DOHH2 (cell line): ENCODE results near the gene SULF2.

Source experiments
- H3F3A ChIP-seq: fragments of 200-600 bp; sonication (generic), shearing (Covaris generic); 2 replicates; pipeline ENCODE4 v1.6.0; 2016; ENCODE audit warnings: antibody characterized with exemption, mild to moderate bottlenecking; ENCODE audit not compliant: control insufficient read depth, insufficient read depth
- H3K27ac ChIP-seq: fragments of 200-600 bp; sonication (generic); 2 replicates; pipeline ENCODE4 v1.5.1; 2014; ENCODE audit warnings: low read depth, mild to moderate bottlenecking, low read length, moderate library complexity
- H3K27me3 ChIP-seq: fragments of 200-600 bp; sonication (generic); 2 replicates; pipeline ENCODE4 v1.6.1; 2014; ENCODE audit warnings: mild to moderate bottlenecking, low read length, mixed read lengths; ENCODE audit not compliant: control insufficient read depth
- H3K36me3 ChIP-seq: fragments of 200-600 bp; sonication (generic); 2 replicates; pipeline ENCODE4 v1.6.1; 2014; ENCODE audit warnings: mild to moderate bottlenecking, low read length, moderate library complexity, mixed read lengths; ENCODE audit not compliant: control insufficient read depth
- H3K4me1 ChIP-seq: fragments of 200-600 bp; sonication (generic); 2 replicates; pipeline ENCODE4 v1.6.1; 2014; ENCODE audit warnings: mild to moderate bottlenecking, low read length, mixed read lengths; ENCODE audit not compliant: control insufficient read depth
- H3K4me2 ChIP-seq: fragments of 200-600 bp; sonication (generic); 2 replicates; pipeline ENCODE4 v1.6.0; 2014; ENCODE audit warnings: mild to moderate bottlenecking, low read length, moderate library complexity
- H3K4me3 ChIP-seq: fragments of 200-600 bp; sonication (generic); 2 replicates; pipeline ENCODE4 v1.5.1; 2014; ENCODE audit warnings: mild to moderate bottlenecking, low read length, mixed read lengths
- H3K79me2 ChIP-seq: fragments of 200-600 bp; sonication (generic); 2 replicates; pipeline ENCODE4 v1.6.1; 2014; ENCODE audit warnings: mild to moderate bottlenecking, low read length, mixed read lengths; ENCODE audit not compliant: control insufficient read depth
- H3K9me2 ChIP-seq: fragments of 200-600 bp; sonication (generic); replicated peaks from 2 replicates; pipeline ENCODE4 v1.6.1; 2014; ENCODE audit warnings: mild to moderate bottlenecking, low read length, mixed read lengths; ENCODE audit not compliant: control insufficient read depth
- H3K9me3 ChIP-seq: fragments of 200-600 bp; sonication (generic); 2 replicates; pipeline ENCODE4 v1.6.1; 2014; ENCODE audit warnings: antibody characterized with exemption, low read length, mixed read lengths; ENCODE audit not compliant: control insufficient read depth, insufficient read depth
- H4K20me1 ChIP-seq: fragments of 200-600 bp; sonication (generic); 2 replicates; pipeline ENCODE4 v1.6.0; 2014; ENCODE audit warnings: low read depth, mild to moderate bottlenecking, antibody characterized with exemption, low read length, moderate library complexity; ENCODE audit not compliant: control insufficient read depth, insufficient read depth
- CTCF ChIP-seq: fragments of 200-600 bp; sonication (generic); IDR thresholded peaks from one replicate; pipeline ENCODE4 v1.5.1; 2014; ENCODE audit warnings: antibody characterized with exemption, mild to moderate bottlenecking, low read depth, low read length; ENCODE audit not compliant: poor library complexity, severe bottlenecking
- EZH2phosphoT487 ChIP-seq: fragments of 200-600 bp; sonication (generic); IDR thresholded peaks from 2 replicates; pipeline ENCODE4 v1.6.1; 2017; ENCODE audit warnings: borderline replicate concordance, mild to moderate bottlenecking, antibody characterized with exemption, low read length, moderate library complexity, mixed read lengths

The SULF2 gene

GRCh38 chr20:47667086-47667485, 118.2 kb downstream of the SULF2 start:
- Histone ChIP-seq H3F3A (peaks cover 21% of the 10 kb centered on the region), H3K4me2 (no peak overlapping the region), H3K9me2 (no peaks in the 10 kb centered on the region)

GRCh38 chr20:47666304-47666703, 119.0 kb downstream of the SULF2 start:
- no peak overlapping the region for H3K27ac ChIP-seq
- H3K4me2 ChIP-seq, result no peak overlapping the region

More at GRCh38 chr20:47667086-47667485, 118.2 kb downstream of the SULF2 start:
- Histone ChIP-seq H3K27ac (no peak overlapping the region), H3K79me2 (no peaks in the 10 kb centered on the region), H3K27me3 (no peaks in the 10 kb centered on the region), H3K9me3 (no peaks in the 10 kb centered on the region), H4K20me1 (peaks cover 10% of the 10 kb centered on the region), H3K4me3 (no peak overlapping the region), H3K4me1 (peaks cover 3% of the 10 kb centered on the region; the same call in 1 of the 2 replicates), H3K36me3 (peaks cover 25% of the 10 kb centered on the region)
- TF ChIP-seq EZH2phosphoT487 (no peak), CTCF (no peak)

DNA sequence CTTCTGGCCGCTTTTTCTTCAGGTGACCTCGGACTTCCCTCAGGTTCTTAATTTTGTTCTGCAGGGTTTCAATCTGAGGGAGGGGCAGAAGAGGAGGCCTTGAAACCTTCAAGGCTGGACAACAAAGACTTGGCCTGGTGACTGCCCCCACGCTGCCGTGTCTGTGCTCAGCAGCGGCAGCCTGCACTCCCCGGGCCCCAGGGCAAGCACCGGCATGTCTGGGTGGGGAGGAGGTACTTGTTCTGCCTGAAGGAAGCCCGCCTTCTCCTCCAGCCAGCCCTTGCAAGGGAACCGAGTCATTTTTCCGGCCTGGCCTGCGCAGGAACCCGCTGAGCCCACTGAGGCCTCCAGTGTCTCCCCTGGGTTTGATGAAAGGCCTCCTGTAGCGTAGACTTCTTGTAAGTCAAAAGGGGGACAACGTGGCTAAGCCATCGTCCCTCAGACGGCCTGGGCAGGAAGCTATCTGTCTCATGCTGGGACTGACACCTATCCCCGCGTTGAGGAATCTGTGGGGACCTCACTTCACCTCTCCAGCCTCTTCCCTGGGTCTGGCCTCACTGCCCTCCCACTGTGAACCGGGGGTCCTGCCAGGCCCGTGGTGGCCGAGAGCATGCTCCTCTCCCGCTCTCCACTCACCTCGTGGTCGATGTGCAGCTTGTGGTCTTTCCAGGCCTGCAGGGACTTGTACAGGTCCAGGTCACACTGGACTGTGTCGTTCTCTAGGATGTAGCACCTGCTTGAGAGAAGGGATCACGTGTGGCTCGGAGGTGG, 119.9 kb downstream of the SULF2 start:
- Histone ChIP-seq H3K4me2 (no peak overlapping the region), H4K20me1 (peaks cover 10% of the 10 kb centered on the region), H3K9me3 (no peaks in the 10 kb centered on the region), H3F3A (peaks cover 31% of the 10 kb centered on the region), H3K27ac (no peak overlapping the region), H3K27me3 (no peaks in the 10 kb centered on the region), H3K36me3 (peaks cover 40% of the 10 kb centered on the region), H3K79me2 (no peaks in the 10 kb centered on the region), H3K9me2 (no peaks in the 10 kb centered on the region), H3K4me1 (peaks cover 3% of the 10 kb centered on the region; the same call in 1 of the 2 replicates), H3K4me3 (no peak overlapping the region)
- TF ChIP-seq EZH2phosphoT487 (no peak), CTCF (no peak)

More at GRCh38 chr20:47666304-47666703, 119.0 kb downstream of the SULF2 start:
- TF ChIP-seq EZH2phosphoT487 (no peak), CTCF (no peak)
- Histone ChIP-seq H3K27me3 (no peaks in the 10 kb centered on the region), H3F3A (peaks cover 29% of the 10 kb centered on the region), H3K4me3 (no peak overlapping the region), H4K20me1 (peaks cover 10% of the 10 kb centered on the region), H3K4me1 (peaks cover 3% of the 10 kb centered on the region; the same call in 1 of the 2 replicates), H3K9me2 (no peaks in the 10 kb centered on the region), H3K79me2 (no peaks in the 10 kb centered on the region), H3K36me3 (peaks cover 32% of the 10 kb centered on the region), H3K9me3 (no peaks in the 10 kb centered on the region)
